HL-60 (cell line): ENCODE measurements around the gene TAS2R31.
"Not testable (repeated sequence)": the region's sequence is repeated elsewhere in the genome, so short reads cannot be mapped to it uniquely, and the experiment has no call there.

Experiments used
- DNase-seq, 2 experiments: peaks; one replicate each; pipeline ENCODE4 v3.0.0-alpha.2; 2010 to 2020; ENCODE audit warnings: low read depth in 1 of 2, low spot score in 1 of 2
- H3K27ac ChIP-seq: fragments of 250-450 bp; sonication (Bioruptor Pico); replicated peaks from 2 replicates; pipeline ENCODE4 v1.5.1; 2020; ENCODE audit warnings: mild to moderate bottlenecking, moderate library complexity
- H3K27me3 ChIP-seq: fragments of 250-450 bp; sonication (Bioruptor Pico); 2 replicates; pipeline ENCODE4 v1.5.1; 2021; ENCODE audit warnings: mild to moderate bottlenecking, moderate library complexity; ENCODE audit not compliant: insufficient read depth, poor library complexity, severe bottlenecking
- H3K4me3 ChIP-seq: replicated peaks from 2 replicates; pipeline ENCODE4 v1.5.1; 2011; ENCODE audit warnings: mild to moderate bottlenecking, control low read depth, low read length; ENCODE audit not compliant: insufficient read depth
- GABPA ChIP-seq: IDR thresholded peaks from 2 replicates; pipeline ENCODE4 v1.6.1; 2012; ENCODE audit warnings: low read depth
- POLR2AphosphoS5 ChIP-seq: IDR thresholded peaks from 2 replicates; pipeline ENCODE4 v1.6.1; 2012; ENCODE audit warnings: low read depth
- SPI1 ChIP-seq: IDR thresholded peaks from 2 replicates; pipeline ENCODE4 v1.6.1; 2012; ENCODE audit warnings: low read depth, mild to moderate bottlenecking, borderline replicate concordance
- TF ChIP-seq, protein P1 (sequence below): IDR thresholded peaks from one replicate; pipeline ENCODE4 v1.5.1; 2011; ENCODE audit warnings: low read length, control low read depth, inconsistent platforms; ENCODE audit not compliant: insufficient read depth
- TF ChIP-seq, protein P2 (sequence below): IDR thresholded peaks from 2 replicates; pipeline ENCODE4 v1.6.1; 2012; ENCODE audit warnings: low read depth; ENCODE audit not compliant: insufficient replicate concordance

TAS2R31 gene

DNA sequence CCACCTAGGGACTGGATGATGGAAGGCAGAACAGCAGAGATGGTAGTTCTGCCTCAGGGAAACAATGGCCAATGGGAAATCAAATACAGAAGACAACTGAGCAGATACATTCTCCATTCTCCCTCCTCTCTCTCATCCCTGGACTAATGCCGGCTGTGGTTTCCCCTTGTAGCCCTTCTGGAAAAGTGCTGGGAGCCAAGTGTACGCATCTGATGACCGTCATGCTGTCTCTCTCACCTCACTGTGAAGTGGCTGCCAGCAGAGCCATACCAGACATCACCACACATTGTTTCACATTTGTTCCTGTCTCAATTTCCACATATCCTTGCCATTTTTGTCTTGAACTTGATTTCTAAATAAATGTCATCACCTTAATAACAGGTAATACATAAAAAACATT lies 27.8 kb upstream of the TAS2R31 start:
- TF ChIP-seq, protein P1, sequence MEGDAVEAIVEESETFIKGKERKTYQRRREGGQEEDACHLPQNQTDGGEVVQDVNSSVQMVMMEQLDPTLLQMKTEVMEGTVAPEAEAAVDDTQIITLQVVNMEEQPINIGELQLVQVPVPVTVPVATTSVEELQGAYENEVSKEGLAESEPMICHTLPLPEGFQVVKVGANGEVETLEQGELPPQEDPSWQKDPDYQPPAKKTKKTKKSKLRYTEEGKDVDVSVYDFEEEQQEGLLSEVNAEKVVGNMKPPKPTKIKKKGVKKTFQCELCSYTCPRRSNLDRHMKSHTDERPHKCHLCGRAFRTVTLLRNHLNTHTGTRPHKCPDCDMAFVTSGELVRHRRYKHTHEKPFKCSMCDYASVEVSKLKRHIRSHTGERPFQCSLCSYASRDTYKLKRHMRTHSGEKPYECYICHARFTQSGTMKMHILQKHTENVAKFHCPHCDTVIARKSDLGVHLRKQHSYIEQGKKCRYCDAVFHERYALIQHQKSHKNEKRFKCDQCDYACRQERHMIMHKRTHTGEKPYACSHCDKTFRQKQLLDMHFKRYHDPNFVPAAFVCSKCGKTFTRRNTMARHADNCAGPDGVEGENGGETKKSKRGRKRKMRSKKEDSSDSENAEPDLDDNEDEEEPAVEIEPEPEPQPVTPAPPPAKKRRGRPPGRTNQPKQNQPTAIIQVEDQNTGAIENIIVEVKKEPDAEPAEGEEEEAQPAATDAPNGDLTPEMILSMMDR, result no peak
- TF ChIP-seq POLR2AphosphoS5 (no peak), GABPA (no peak), SPI1 (no peak)
- TF ChIP-seq, protein P2, sequence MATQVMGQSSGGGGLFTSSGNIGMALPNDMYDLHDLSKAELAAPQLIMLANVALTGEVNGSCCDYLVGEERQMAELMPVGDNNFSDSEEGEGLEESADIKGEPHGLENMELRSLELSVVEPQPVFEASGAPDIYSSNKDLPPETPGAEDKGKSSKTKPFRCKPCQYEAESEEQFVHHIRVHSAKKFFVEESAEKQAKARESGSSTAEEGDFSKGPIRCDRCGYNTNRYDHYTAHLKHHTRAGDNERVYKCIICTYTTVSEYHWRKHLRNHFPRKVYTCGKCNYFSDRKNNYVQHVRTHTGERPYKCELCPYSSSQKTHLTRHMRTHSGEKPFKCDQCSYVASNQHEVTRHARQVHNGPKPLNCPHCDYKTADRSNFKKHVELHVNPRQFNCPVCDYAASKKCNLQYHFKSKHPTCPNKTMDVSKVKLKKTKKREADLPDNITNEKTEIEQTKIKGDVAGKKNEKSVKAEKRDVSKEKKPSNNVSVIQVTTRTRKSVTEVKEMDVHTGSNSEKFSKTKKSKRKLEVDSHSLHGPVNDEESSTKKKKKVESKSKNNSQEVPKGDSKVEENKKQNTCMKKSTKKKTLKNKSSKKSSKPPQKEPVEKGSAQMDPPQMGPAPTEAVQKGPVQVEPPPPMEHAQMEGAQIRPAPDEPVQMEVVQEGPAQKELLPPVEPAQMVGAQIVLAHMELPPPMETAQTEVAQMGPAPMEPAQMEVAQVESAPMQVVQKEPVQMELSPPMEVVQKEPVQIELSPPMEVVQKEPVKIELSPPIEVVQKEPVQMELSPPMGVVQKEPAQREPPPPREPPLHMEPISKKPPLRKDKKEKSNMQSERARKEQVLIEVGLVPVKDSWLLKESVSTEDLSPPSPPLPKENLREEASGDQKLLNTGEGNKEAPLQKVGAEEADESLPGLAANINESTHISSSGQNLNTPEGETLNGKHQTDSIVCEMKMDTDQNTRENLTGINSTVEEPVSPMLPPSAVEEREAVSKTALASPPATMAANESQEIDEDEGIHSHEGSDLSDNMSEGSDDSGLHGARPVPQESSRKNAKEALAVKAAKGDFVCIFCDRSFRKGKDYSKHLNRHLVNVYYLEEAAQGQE, result no peak
- no peak overlapping the region for H3K27ac ChIP-seq
- no peak for DNase-seq
- no peaks in the 10 kb centered on the region for H3K27me3 ChIP-seq
- no peak overlapping the region for H3K4me3 ChIP-seq

DNA sequence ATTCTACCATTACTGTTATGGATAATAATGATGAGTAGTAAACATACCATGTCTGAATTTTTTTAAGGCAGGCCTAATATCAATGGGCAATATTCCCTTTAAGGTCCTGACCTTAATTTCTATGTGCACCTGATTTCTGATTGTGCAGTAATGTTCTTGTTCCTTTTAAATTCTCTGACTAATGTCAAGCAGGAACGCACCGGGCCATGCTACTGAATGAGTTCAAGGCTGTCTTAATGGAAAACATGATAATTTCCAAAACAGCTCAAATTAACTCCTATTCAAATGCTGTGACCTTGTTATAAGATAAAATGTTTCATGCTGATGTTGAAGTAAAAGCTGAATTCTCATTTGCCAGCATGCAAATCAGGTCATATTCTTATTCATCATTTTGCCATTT lies 24.1 kb upstream of the TAS2R31 start:
- no peak for DNase-seq
- Histone ChIP-seq H3K27ac (no peak overlapping the region), H3K4me3 (no peak overlapping the region), H3K27me3 (no peaks in the 10 kb centered on the region)
- TF ChIP-seq SPI1, result no peak
- no peak for TF ChIP-seq GABPA
- no peak for TF ChIP-seq POLR2AphosphoS5
- TF ChIP-seq, protein P2, result no peak
- TF ChIP-seq, protein P1, result no peak

DNA sequence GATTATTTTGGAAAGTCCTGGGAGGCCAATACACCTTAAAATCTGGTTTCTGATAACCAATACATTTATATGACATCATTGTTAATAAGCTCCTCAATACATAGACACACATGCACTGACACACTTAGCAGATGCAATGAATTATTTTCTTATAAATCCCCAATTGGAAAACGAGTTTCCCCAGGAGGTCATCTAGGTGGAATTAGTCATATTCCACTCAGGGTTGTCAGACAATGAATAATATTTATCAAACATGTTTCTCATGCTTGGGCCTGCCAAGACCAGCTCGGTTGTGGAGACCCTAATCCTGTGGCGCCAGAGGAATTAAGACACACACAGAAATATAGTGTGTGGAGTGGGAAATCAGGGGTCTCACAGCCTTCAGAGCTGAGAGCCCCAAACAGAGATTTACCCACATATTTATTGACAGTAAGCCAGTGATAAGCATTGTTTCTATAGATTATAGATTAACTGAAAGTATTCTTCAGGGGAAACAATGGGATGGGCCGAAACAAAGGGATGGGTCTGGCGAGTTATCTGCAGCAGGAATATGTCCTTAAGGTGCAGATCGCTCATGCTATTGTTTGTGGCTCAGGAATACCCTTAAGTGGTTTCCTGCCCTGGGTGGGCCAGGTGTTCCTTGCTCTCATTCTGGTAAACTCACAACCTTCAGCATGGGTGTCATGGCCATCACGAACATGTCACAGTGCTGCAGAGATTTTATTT lies 18.8 kb upstream of the TAS2R31 start:
- not testable (repeated sequence) for DNase-seq, H3K27me3 ChIP-seq, H3K4me3 ChIP-seq, H3K27ac ChIP-seq

DNA sequence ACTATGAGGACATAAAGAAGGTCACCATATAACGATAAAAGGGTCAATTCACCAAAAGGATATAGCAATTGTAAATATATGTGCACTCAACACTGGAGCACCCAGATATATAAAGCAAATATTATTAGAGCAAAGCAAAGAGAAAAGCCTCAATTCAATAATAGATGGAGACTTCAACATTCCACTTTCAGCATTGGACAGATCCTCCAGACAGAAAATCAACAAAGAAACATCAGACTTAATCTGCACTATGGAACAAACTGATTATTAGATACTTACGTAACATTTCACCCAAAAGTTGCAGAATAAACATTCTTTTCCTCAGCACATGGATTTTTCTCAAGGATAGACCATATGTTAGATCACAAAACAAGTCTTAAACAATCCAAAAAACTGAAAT lies 10.2 kb upstream of the TAS2R31 start:
- H3K4me3 ChIP-seq, H3K27me3 ChIP-seq, DNase-seq, H3K27ac ChIP-seq: not testable (repeated sequence)
- TF ChIP-seq, protein P2, result peak; percentile 69
